BE2C (cell line): ENCODE measurements around the gene COL18A1.
"Not testable (repeated sequence)": the region's sequence is repeated elsewhere in the genome, so short reads cannot be mapped to it uniquely, and the experiment has no call there.

ENCODE experiments used
- DNase-seq: peaks from one replicate; pipeline ENCODE4 v3.0.0-alpha.2; 2020
- H3K27me3 ChIP-seq: fragments of 250-450 bp; sonication (Bioruptor Pico); 2 replicates; pipeline ENCODE4 v1.5.1; 2020; ENCODE audit warnings: mild to moderate bottlenecking
- H3K36me3 ChIP-seq: fragments of 250-450 bp; sonication (Bioruptor Pico); 2 replicates; pipeline ENCODE4 v1.5.1; 2020; ENCODE audit warnings: mild to moderate bottlenecking
- H3K4me1 ChIP-seq: fragments of 250-450 bp; sonication (Bioruptor Pico); 2 replicates; pipeline ENCODE4 v1.5.1; 2020
- H3K4me3 ChIP-seq: 2 replicates; pipeline ENCODE4 v1.5.1; 2011; ENCODE audit warnings: low read depth, low read length
- H3K9me3 ChIP-seq: fragments of 250-450 bp; sonication (Bioruptor Pico); 2 replicates; pipeline ENCODE4 v1.5.1; 2020
- CTCF ChIP-seq: IDR thresholded peaks from 2 replicates; pipeline ENCODE4 v1.5.1; 2012; ENCODE audit warnings: mild to moderate bottlenecking, low read depth, low read length

The COL18A1 gene

GRCh38 chr21:45434645-45435217 is 29.8 kb downstream of the COL18A1 start:
- Histone ChIP-seq H3K4me1 (peaks cover 3% of the 10 kb centered on the region; the same call in 1 of the 2 replicates), H3K27me3 (peaks cover 4% of the 10 kb centered on the region; the same call in 1 of the 2 replicates), H3K9me3 (no peaks in the 10 kb centered on the region), H3K4me3 (no peak overlapping the region), H3K36me3 (no peaks in the 10 kb centered on the region)
- DNase-seq, result no peak
- TF ChIP-seq CTCF, result no peak

GRCh38 chr21:45435405-45435981 is 30.5 kb downstream of the COL18A1 start:
- H3K4me1 ChIP-seq, result peaks cover 3% of the 10 kb centered on the region; the same call in 1 of the 2 replicates
- H3K4me3 ChIP-seq, result no peak overlapping the region
- H3K9me3 ChIP-seq, result no peaks in the 10 kb centered on the region
- peaks cover 4% of the 10 kb centered on the region; the same call in 1 of the 2 replicates for H3K27me3 ChIP-seq
- TF ChIP-seq CTCF, result no peak
- no peaks in the 10 kb centered on the region for H3K36me3 ChIP-seq
- no peak for DNase-seq

DNA sequence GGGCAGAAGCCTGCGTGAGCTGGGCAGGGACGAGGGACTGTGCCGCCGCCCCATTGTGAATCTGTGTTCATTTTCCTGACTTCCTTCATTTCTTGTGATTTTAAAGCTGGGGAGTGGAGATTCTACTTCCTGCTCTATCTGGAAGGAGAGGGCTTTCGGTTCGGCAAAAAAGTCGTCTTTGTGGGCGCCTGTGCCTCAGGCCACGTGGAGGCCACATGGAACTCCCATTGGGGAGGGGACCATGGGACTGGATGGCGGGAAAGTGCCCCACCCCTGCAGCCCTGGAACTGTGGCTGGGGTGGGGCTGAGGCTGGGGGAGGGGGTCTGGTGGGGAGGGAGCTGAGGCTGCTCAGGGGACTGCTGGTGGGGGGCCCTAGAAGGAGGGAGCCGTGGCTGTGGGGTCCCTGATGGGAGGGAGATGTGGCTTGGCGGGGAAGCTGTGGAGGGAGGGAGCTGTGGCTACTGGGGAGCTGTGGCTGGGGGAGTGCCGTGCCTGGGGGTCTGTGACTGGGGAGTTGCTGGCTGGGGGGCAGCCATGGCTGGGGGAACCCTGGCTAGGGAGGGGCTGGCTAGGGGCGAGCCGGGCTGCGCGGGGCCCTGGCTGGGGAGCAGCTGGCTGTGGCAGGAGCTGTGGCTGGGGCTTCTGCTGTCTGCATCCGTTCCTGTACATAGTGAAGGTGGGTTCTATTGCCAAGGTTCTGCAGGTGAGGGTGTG is 31.5 kb downstream of the COL18A1 start:
- no peak for DNase-seq
- TF ChIP-seq CTCF, result no peak
- H3K9me3 ChIP-seq, result no peaks in the 10 kb centered on the region
- no peaks in the 10 kb centered on the region for H3K36me3 ChIP-seq
- peaks cover 3% of the 10 kb centered on the region; the same call in 1 of the 2 replicates for H3K4me1 ChIP-seq
- no peak overlapping the region for H3K4me3 ChIP-seq
- H3K27me3 ChIP-seq, result peaks cover 4% of the 10 kb centered on the region; the same call in 1 of the 2 replicates

DNA sequence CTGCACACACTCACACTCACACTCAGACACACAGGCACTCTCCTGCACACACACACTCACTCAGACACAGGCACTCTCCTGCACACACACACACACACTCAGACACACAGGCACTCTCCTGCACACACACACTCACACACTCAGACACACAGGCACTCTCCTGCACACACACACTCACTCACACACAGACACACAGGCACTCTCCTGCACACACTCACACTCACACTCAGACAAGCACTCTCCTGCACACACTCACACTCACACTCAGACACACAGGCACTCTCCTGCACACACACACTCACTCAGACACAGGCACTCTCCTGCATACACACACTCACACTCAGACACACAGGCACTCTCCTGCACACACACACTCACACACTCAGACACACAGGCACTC is 32.9 kb downstream of the COL18A1 start:
- not testable (repeated sequence) for H3K4me3 ChIP-seq, H3K4me1 ChIP-seq, H3K27me3 ChIP-seq, H3K36me3 ChIP-seq, DNase-seq, H3K9me3 ChIP-seq

DNA sequence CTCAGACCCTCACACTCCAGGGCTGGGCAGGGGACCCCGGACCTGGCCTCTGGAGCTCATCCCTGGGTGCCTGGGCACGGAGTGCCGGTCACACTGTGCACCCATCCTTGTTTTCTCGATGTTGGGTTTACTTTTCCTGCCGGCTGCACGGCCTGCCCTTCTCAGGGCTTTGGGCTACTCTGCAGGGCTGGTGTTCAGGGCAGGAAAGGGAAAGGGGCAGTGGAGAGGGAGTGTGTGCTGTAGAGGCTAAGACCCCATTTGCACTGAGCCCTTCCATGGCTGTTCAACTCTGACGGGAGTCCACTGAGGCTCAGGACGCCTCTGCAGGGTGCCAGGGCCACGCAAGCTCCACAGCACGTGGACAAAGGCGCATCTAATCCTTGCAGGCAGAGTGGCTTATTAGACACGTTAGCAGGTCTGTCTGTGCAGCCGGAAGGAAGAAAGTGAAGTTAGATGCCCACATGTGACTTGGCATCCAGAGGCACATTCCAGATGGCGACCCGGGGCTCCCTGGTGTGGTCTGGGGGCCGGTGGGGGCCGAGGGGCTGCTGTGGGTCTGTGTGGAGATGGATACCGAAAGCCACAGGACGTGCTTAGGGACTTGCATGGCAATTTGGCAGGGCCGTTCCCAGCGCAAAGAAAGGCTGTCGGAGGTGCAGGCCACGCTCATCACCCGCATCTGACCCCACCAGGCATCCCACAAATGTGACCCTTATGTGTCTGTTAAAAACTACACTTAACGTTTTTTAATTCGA is 33.6 kb downstream of the COL18A1 start:
- no peak for DNase-seq
- Histone ChIP-seq H3K4me3 (peak overlapping the region; percentile 47), H3K9me3 (no peaks in the 10 kb centered on the region), H3K4me1 (peaks cover 3% of the 10 kb centered on the region; the same call in 1 of the 2 replicates), H3K36me3 (no peaks in the 10 kb centered on the region), H3K27me3 (peaks cover 4% of the 10 kb centered on the region; the same call in 1 of the 2 replicates)
- no peak for TF ChIP-seq CTCF

- DNase-seq, result peak; percentile 85
- H3K4me3 ChIP-seq, result peak overlapping the region; percentile 47
- H3K36me3 ChIP-seq, result no peaks in the 10 kb centered on the region
- TF ChIP-seq CTCF, result peak; percentile 91
- no peaks in the 10 kb centered on the region for H3K9me3 ChIP-seq
- H3K4me1 ChIP-seq, result peaks cover 3% of the 10 kb centered on the region; the same call in 1 of the 2 replicates
- peaks cover 4% of the 10 kb centered on the region; the same call in 1 of the 2 replicates for H3K27me3 ChIP-seq
Observed at GRCh38 chr21:45439161-45439872, 34.4 kb downstream of the COL18A1 start.
